HG02763 (cell line): ENCODE measurements around the gene TUBA1C.
A peak's percentile ranks its signal among the peaks of the same experiment; 100 is the strongest.

Experiments used
- ATAC-seq: cut with Tn5 transposase; IDR thresholded peaks from one replicate; pipeline ENCODE4 v1.9.1; 2021; ENCODE audit warnings: mild to moderate bottlenecking, moderate library complexity; ENCODE audit not compliant: unreplicated experiment

TUBA1C gene

GRCh38 chr12:49264873-49265792, at the start of gene TUBA1C:
TSS of gene TUBA1C (plus strand) at chr12:49265082. CDS start at chr12:49265182, 100 bp downstream.
- ATAC-seq, result peak; percentile 78

- ATAC-seq, result no peak
Observed at GRCh38 chr12:49219417-49220026, 45.4 kb upstream of the TUBA1C start.

DNA sequence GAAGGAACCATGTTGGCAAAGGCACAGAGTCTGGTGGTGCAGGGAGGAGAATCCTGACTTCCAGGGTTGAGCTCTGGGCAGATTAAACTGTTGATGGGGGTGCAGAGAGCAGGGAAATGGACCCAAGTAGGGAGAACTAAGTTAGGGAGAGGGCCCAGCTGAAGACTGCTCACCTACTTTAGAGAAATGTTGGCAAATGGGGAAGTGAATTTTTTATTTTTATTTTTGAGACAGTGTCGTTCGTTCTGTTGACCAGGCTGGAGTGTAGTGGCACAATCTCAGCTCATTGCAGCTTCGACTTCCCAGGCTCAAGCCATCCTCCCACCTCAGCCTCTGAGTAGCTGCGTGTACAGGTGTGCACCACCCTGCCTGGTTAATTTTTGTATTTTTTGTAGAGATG, 43.9 kb upstream of the TUBA1C start:
- ATAC-seq, result no peak

DNA sequence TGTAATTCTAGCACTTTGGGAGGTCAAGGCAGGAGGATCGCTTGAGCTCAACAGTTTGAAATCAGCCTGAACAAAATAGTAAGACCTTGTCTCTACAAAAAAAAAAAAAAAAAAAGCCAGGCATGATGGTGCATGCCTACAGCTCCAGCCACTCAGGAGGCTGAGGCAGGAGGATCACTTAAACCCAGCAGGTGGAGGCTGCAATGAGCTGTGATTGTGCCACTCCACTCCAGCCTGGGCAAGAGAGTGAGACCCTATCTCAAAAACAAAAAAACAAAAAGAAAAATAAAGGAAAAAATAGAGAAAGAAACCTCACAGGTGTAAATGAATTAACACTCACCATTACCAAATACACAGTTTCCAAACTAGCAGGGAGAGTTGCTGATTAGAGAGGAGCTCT, 41.8 kb upstream of the TUBA1C start:
- ATAC-seq, result no peak

DNA sequence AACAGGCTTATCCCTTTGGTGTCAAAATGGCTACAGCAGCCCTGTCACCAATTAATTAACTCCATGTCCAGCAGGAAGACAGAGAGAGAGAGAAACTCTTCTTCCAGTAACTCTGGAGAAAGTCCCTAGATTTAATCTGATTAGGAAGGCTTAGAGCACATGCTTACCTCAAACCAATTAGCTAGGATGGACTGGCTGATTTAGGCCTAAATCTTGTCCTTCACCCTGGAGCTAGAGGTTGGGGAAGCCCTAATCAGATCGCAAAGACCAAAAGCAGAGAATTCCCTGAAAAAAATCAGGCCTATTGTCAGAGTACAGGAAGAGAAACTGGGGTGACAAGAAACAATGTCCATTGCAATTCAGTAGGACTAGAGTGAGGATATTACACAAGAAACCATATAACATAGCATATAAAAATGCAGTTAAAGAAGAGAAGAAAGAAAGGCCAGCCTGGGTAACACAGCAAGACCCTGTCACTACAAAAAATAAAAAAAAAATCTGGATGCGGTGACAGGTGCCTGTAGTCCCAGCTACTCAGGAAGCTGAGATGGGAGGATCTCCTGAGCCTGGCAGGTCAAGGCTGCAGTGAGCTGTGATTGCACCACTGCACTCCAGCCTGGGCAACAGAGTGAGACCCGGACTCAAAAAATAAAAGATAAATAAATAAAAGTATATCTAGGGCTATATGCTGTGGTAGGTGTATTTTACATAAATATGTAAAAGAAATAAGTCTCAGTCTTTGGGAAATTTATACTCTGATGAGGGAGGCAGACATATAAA, 41.1 kb upstream of the TUBA1C start:
- no peak for ATAC-seq

DNA sequence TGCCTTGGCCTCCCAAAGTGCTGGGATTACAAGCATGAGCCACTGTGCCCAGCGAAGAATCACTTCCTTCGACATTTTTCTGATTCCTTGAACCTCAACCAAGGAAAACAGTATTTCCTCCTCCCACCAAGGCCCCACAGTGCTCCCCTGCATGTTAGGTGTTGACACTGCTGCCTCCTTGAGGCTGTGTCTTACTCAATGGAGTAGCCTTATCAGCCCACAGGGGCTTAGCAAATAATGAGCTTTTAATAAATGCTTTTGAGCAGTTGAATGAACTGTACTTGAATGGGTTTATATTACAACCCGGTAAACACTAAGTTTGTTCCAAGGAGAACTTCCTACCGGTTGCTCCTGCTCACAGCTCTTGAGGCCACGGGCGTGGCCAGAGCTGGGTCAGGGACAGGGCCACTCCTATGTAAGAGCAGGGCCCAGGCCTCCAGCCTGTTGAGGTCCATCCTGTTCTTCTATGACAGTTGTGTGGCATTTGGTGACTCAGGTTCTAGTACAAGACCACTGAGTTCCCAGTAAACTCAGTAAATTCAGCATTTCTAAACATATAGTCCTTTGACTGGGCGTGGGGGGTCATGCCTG, 39.2 kb upstream of the TUBA1C start:
- no peak for ATAC-seq

GRCh38 chr12:49227713-49228112, 37.2 kb upstream of the TUBA1C start:
- ATAC-seq, result no peak

DNA sequence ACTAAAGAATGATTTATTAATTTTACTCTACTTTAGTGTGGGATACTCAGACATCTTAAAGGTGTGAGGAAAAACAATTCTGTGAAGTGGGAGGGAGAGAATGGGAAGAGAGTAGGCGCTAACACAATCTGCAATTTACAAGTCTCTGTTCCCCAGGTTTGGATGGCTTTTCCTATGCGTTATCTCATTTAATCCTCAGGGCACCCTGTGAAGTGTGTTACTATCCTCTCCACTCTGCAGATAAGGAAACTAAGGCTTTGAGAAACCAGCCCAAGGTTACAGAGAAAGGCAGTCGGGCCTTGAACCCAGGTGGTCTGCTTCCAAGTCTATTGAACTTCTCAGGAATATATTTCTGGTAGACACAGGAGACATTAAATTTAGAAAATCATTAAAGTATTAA, 36.2 kb upstream of the TUBA1C start:
- no peak for ATAC-seq

- ATAC-seq, result no peak
Observed at GRCh38 chr12:49230176-49230804, 34.6 kb upstream of the TUBA1C start.

DNA sequence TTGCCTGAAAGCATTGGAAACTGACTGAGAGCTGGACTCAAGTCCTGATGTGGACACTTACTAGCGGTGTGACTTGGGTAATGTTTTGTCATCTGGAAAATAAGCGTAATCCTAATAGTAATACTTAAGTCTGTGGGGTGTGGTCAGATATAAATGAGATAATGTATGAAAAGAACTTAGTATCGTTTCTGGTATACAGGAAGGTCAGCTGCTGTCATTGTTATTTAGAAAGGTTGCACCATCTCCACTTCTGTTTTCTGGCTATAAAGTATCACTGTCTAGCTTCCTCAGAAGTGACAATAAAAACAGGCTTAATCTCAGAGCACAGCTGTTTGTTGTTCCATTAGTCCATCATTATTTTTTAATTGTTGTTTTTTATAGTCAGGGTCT, 34.1 kb upstream of the TUBA1C start:
- ATAC-seq, result no peak

DNA sequence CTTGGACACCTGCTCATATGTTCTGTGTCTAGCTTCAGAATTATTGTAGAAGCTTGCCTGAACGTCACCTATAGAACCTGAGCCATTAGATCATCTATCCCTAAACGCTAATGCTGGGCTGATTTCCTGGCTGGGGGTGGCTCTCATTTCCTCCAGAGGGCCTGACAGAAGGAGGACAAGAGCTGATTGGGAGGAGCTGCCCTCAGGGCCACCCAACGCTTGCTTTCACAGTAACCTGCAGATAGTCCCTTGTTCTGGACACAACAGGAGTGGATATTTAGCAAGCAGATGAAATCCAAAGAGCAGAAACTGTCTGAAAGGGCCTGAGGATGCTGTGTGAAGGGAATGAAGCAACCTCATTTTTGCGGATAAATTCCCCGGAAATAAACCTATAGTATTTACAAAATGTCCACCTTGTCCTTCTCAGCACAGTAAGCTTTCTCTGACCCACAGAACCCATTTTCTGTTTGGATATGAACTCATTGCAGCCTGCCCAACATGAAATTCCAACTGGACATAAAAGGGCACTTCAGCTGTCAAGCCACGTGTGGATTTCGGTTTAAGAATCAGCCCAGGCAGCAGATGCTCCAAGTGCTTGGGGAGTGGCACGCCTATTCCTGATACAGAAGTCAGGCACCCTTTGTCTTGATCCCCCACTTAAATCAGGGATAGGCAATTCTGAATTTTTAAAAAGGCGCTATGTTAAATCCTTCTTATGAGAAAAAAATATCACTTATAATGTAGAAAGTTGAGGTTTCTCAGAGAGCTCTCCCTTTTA, 32.8 kb upstream of the TUBA1C start:
- no peak for ATAC-seq

DNA sequence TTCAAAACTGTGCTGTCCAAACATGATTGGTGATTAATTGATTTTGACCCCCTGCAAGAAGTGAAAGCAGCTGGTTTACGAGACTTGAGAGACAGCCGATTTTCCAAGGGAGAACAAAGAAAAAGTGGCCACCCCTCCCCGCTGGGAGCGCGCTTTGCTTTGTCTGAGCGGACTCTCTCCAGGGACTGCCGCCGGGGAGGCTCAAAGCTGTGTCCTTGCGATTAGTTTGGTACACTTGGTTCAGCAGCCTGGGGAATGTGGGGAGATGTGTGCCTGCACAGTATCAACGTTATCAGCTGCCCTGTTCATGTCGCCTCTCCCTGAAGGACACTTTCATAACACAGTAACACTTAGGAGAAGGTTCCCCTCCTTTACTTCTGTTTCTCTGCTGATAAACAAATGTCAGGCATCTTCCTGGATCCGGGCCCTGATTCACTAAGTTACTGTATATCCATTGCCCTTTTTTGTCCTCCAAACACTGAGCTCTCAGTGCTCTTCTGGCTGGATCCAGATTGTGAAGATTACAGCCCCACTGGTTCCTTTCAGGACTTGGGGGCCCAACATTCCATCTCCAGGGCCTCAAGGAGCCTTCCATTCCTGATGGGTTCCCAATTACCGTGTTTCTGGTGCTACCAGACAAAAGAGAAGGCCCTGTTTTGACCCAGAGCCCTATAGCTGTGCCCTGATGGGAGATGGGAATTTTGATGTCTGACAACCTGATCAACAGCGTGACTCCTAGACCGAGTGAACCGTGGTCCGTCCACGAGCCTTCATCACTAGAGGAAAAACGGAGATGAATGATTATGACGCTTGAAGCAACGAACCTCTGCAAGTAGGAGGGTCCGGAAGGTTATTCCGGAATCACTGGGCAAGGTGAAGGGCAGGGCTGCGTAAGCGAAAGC, 31.7 kb upstream of the TUBA1C start:
- no peak for ATAC-seq

- ATAC-seq, result no peak
Observed at GRCh38 chr12:49233842-49234526, 30.9 kb upstream of the TUBA1C start.

GRCh38 chr12:49236423-49236822, 28.5 kb upstream of the TUBA1C start:
- no peak for ATAC-seq

- no peak for ATAC-seq
Observed at GRCh38 chr12:49243631-49244030, 21.3 kb upstream of the TUBA1C start.

DNA sequence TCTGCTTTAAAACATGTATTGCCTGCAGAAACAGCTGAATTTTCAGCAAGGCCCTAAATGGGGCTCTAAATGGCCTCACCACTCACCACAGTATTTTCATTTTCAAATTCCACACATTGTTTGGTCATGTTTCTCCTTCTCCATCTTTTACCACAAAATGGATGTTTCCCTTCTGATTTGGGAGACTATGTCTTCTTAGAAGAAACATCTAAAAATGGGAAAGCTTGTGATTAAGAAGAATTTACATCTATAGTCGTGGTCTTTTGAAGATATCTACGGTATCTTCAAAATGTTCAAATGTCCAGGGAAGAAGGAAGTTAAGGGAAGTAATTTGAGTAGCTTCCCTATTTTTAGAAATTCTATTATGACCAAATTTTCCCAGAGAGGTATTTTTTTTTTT, 20.7 kb upstream of the TUBA1C start:
- ATAC-seq, result no peak

DNA sequence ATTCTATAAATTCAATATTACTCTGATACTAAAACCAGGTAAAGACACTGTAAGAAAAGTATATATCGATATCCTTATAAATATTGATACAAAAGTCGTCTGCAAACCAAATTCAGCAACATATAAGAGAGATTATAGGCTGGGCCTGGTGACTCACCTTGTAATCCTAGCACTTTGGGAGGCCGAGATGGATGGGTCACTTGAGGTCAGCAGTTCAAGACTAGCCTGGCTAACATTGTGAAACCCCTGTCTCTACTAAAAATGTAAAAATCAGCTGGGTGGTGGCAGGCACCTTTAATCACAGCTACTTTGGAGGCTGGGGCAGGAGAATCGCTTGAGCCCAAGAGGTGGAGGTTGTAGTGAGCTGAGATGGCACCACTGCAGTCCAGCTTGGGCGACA, 13.5 kb upstream of the TUBA1C start:
- ATAC-seq, result no peak

GRCh38 chr12:49253033-49253623, 11.8 kb upstream of the TUBA1C start:
- ATAC-seq, result no peak
